HEK293 (cell line): ENCODE data around the gene SCRN3.
"Not testable (repeated sequence)": the region's sequence is repeated elsewhere in the genome, so short reads cannot be mapped to it uniquely, and the experiment has no call there.

Experiments used
- CTCF ChIA-PET: fragments of 350-600 bp; formaldehyde crosslinking; extraction: SDS; loops from one replicate; lab custom pipeline; 2021; ENCODE audit warnings: antibody characterized with exemption; lab: Yijun Ruan, JAX
- POLR2A ChIA-PET: fragments of 300-600 bp; formaldehyde crosslinking; extraction: SDS; loops from one replicate; lab custom pipeline; 2020; ENCODE audit warnings: antibody characterized with exemption, inconsistent platforms; lab: Yijun Ruan, JAX
- H3K27ac ChIP-seq: fragments of 200-500 bp; sonication (Bioruptor generic); 2 replicates; pipeline ENCODE4 v1.5.1; 2014; ENCODE audit warnings: low read depth, low read length, control low read depth, inconsistent platforms; ENCODE audit errors: extremely low read depth
- H3K36me3 ChIP-seq, 2 experiments: fragments of 200-500 bp in 1 of 2; sonication (Bioruptor generic) in 1 of 2; 1 replicate in 1 of 2; 2 replicates in 1 of 2; pipeline ENCODE4 v1.5.1; 2014 to 2017; ENCODE audit warnings: inconsistent platforms in 2 of 2, low read length in 2 of 2; ENCODE audit not compliant: control insufficient read depth in 2 of 2, insufficient read depth in 1 of 2
- H3K4me1 ChIP-seq: fragments of 200-500 bp; sonication (Bioruptor generic); 2 replicates; pipeline ENCODE4 v1.5.1; 2014; ENCODE audit warnings: mild to moderate bottlenecking, low read length, inconsistent platforms; ENCODE audit not compliant: control insufficient read depth, insufficient read depth
- H3K4me3 ChIP-seq: 2 replicates; pipeline ENCODE4 v1.5.1; 2011; ENCODE audit warnings: low read depth, mild to moderate bottlenecking, control low read depth, low read length, moderate library complexity
- H3K9me3 ChIP-seq: fragments of 200-500 bp; sonication (Bioruptor generic); 2 replicates; pipeline ENCODE4 v1.5.1; 2014; ENCODE audit warnings: low read depth, low read length, inconsistent platforms; ENCODE audit not compliant: control insufficient read depth, insufficient read depth
- ATF2 ChIP-seq: fragments of 450-650 bp; formaldehyde crosslinking; IDR thresholded peaks from 2 replicates; pipeline ENCODE4 v1.5.1; 2016; ENCODE audit warnings: missing biosample characterization, missing genetic modification characterization, low read depth
- BCL6B ChIP-seq: fragments of 450-650 bp; formaldehyde crosslinking; IDR thresholded peaks from 2 replicates; pipeline ENCODE4 v1.5.1; 2017; ENCODE audit warnings: missing biosample characterization, missing genetic modification characterization
- GLI4 ChIP-seq: fragments of 450-650 bp; formaldehyde crosslinking; IDR thresholded peaks from 2 replicates; pipeline ENCODE4 v1.5.1; 2016; ENCODE audit warnings: missing biosample characterization, missing genetic modification characterization
- KLF10 ChIP-seq: fragments of 450-650 bp; IDR thresholded peaks from 2 replicates; pipeline ENCODE4 v1.5.1; 2018; ENCODE audit warnings: missing biosample characterization, mild to moderate bottlenecking, missing genetic modification characterization
- PBX3 ChIP-seq: sonication (generic); formaldehyde crosslinking; IDR thresholded peaks from 2 replicates; pipeline ENCODE4 v1.8.1; 2022; ENCODE audit warnings: mild to moderate bottlenecking, moderate library complexity, missing genetic modification reagents
- ZBTB17 ChIP-seq: fragments of 450-650 bp; formaldehyde crosslinking; IDR thresholded peaks from 2 replicates; pipeline ENCODE4 v1.5.1; 2016; ENCODE audit warnings: missing biosample characterization, missing genetic modification characterization
- ZBTB7A ChIP-seq: fragments of 450-650 bp; formaldehyde crosslinking; IDR thresholded peaks from 2 replicates; pipeline ENCODE4 v1.5.1; 2016; ENCODE audit warnings: low read depth, missing biosample characterization, missing genetic modification characterization
- ZNF146 ChIP-seq: fragments of 450-650 bp; formaldehyde crosslinking; IDR thresholded peaks from 2 replicates; pipeline ENCODE4 v1.5.1; 2016; ENCODE audit warnings: missing biosample characterization, missing genetic modification characterization
- ZNF18 ChIP-seq: fragments of 450-650 bp; formaldehyde crosslinking; IDR thresholded peaks from 2 replicates; pipeline ENCODE4 v1.5.1; 2016; ENCODE audit warnings: missing biosample characterization, missing genetic modification characterization
- ZNF292 ChIP-seq: fragments of 450-650 bp; formaldehyde crosslinking; IDR thresholded peaks from 2 replicates; pipeline ENCODE4 v1.5.1; 2016; ENCODE audit warnings: low read depth, missing biosample characterization, missing genetic modification characterization, borderline replicate concordance
- ZNF354C ChIP-seq: fragments of 450-650 bp; formaldehyde crosslinking; IDR thresholded peaks from 2 replicates; pipeline ENCODE4 v1.5.1; 2016; ENCODE audit warnings: missing biosample characterization, missing genetic modification characterization, low read depth, borderline replicate concordance
- ZNF366 ChIP-seq: fragments of 450-650 bp; formaldehyde crosslinking; conservative IDR thresholded peaks from 2 replicates; pipeline ENCODE4 v1.5.1; 2016; ENCODE audit warnings: missing biosample characterization, missing genetic modification characterization
- ZNF433 ChIP-seq: fragments of 450-650 bp; formaldehyde crosslinking; IDR thresholded peaks from 2 replicates; pipeline ENCODE4 v1.5.1; 2016; ENCODE audit warnings: missing biosample characterization, missing genetic modification characterization, low read depth
- ZNF600 ChIP-seq: fragments of 450-650 bp; formaldehyde crosslinking; IDR thresholded peaks from 2 replicates; pipeline ENCODE4 v1.5.1; 2016; ENCODE audit warnings: missing biosample characterization, missing genetic modification characterization
- ZNF639 ChIP-seq: fragments of 450-650 bp; formaldehyde crosslinking; IDR thresholded peaks from 2 replicates; pipeline ENCODE4 v1.5.1; 2016; ENCODE audit warnings: missing biosample characterization, missing genetic modification characterization
- ZNF664 ChIP-seq: fragments of 450-650 bp; formaldehyde crosslinking; IDR thresholded peaks from 2 replicates; pipeline ENCODE4 v1.5.1; 2016; ENCODE audit warnings: missing biosample characterization, missing genetic modification characterization
- ZNF792 ChIP-seq: fragments of 450-650 bp; formaldehyde crosslinking; IDR thresholded peaks from 2 replicates; pipeline ENCODE4 v1.5.1; 2016; ENCODE audit warnings: missing biosample characterization, missing genetic modification characterization
- ZNF830 ChIP-seq: fragments of 450-650 bp; IDR thresholded peaks from 2 replicates; pipeline ENCODE4 v1.5.0; 2018; ENCODE audit warnings: missing biosample characterization, missing genetic modification characterization, low read depth, mild to moderate bottlenecking, moderate library complexity
- ZXDB ChIP-seq: fragments of 450-650 bp; formaldehyde crosslinking; IDR thresholded peaks from 2 replicates; pipeline ENCODE4 v1.5.1; 2016; ENCODE audit warnings: missing biosample characterization, missing genetic modification characterization

The SCRN3 gene

GRCh38 chr2:174353004-174353403 lies 42.5 kb upstream of the SCRN3 start:
- no peak overlapping the region for H3K27ac ChIP-seq
- H3K36me3 ChIP-seq: peaks cover 9 to 14% of the 10 kb centered on the region in 2 experiments
- H3K4me1 ChIP-seq: no peaks in the 10 kb centered on the region
- TF ChIP-seq ZNF354C (no peak), ATF2 (tag by site-specific recombination) (peak; percentile 56; the same call in 1 of the 2 replicates), ZNF792 (tag by site-specific recombination) (no peak), ZNF664 (tag by site-specific recombination) (no peak), ZNF600 (tag by site-specific recombination) (no peak)
- TF ChIP-seq, all 188 proteins: peak for 1
- ChIA-PET POLR2A (no interaction called here), CTCF (interaction anchor here (0.8 kb wide), 1 partner anchor 540 kb away, joined by 3 read pairs; no protein-coding TSS in a partner anchor)
- H3K9me3 ChIP-seq: no peaks in the 10 kb centered on the region
- no peak overlapping the region for H3K4me3 ChIP-seq

GRCh38 chr2:174356347-174356746 lies 39.2 kb upstream of the SCRN3 start:
- Histone ChIP-seq H3K9me3 (no peaks in the 10 kb centered on the region), H3K36me3 (peaks cover 0 to 3% of the 10 kb centered on the region in 2 experiments; a peak in 2 of 3 replicates), H3K4me1 (no peaks in the 10 kb centered on the region), H3K4me3 (no peak overlapping the region)
- CTCF ChIA-PET: no interaction called here
- TF ChIP-seq ZNF830 (tag by site-specific recombination): no peak
- TF ChIP-seq ZBTB17 (tag by site-specific recombination): no peak
- TF ChIP-seq ZNF366: peak; percentile 91
- TF ChIP-seq ZBTB7A (tag by site-specific recombination): no peak
- TF ChIP-seq ZNF639 (tag by site-specific recombination): no peak
- TF ChIP-seq, all 188 proteins: peak for 1
- H3K27ac ChIP-seq: no peak overlapping the region
- POLR2A ChIA-PET: no interaction called here

GRCh38 chr2:174359663-174360062 lies 35.9 kb upstream of the SCRN3 start:
- CTCF ChIA-PET, H3K4me1 ChIP-seq, H3K9me3 ChIP-seq, POLR2A ChIA-PET, H3K27ac ChIP-seq, H3K4me3 ChIP-seq: not testable (repeated sequence)
- peak; percentile 84 for TF ChIP-seq ZNF146 (tag by site-specific recombination)
- H3K36me3 ChIP-seq: peaks cover 0 to 20% of the 10 kb centered on the region in 2 experiments; a peak in 2 of 3 replicates

GRCh38 chr2:174362949-174363348 lies 32.6 kb upstream of the SCRN3 start:
- Histone ChIP-seq H3K36me3 (peaks cover 0 to 29% of the 10 kb centered on the region in 2 experiments; a peak in 2 of 3 replicates), H3K27ac (no peak overlapping the region), H3K4me3 (no peak overlapping the region), H3K4me1 (no peaks in the 10 kb centered on the region), H3K9me3 (no peaks in the 10 kb centered on the region)
- ChIA-PET CTCF (interaction anchor here (1.1 kb wide), 1 partner anchor 13 kb away, joined by 4 read pairs; no protein-coding TSS in a partner anchor), POLR2A (no interaction called here)
- TF ChIP-seq ZNF146 (tag by site-specific recombination) (no peak), GLI4 (tag by site-specific recombination) (no peak), BCL6B (no peak), KLF10 (tag by site-specific recombination) (no peak), ZNF433 (tag by site-specific recombination) (no peak), ZNF292 (tag by site-specific recombination) (no peak), ZNF18 (tag by site-specific recombination) (no peak), ZXDB (no peak), PBX3 (CRISPR knock-in tag) (no peak)
- TF ChIP-seq, all 188 proteins: peak for 0
